ENCODE measurements around the gene S100A4.

The S100A4 gene

GRCh38 chr1:153547560-153548551 lies 2.2 kb upstream of the S100A4 start:
- DNase-seq (ENCODE audit: low read depth in 2 of 2) = no peak

GRCh38 chr1:153546796-153547559 lies 1.4 kb upstream of the S100A4 start:
- no peak for DNase-seq (ENCODE audit: low read depth in 2 of 2)

- DNase-seq (ENCODE audit: low read depth in 2 of 2) = no peak
Observed at GRCh38 chr1:153546371-153546770, 765 bp upstream of the S100A4 start.

- no peak for DNase-seq (ENCODE audit: low read depth in 2 of 2)
Observed at GRCh38 chr1:153544453-153545066, 1.0 kb downstream of the S100A4 start.

GRCh38 chr1:153543736-153544135 lies 1.9 kb downstream of the S100A4 start:
- DNase-seq (ENCODE audit: low read depth in 2 of 2) = no peak

GRCh38 chr1:153542956-153543711 lies 2.5 kb downstream of the S100A4 start:
- no peak for DNase-seq (ENCODE audit: low read depth in 2 of 2)

- no peak for DNase-seq (ENCODE audit: low read depth in 2 of 2)
Observed at GRCh38 chr1:153541641-153542590, 3.7 kb downstream of the S100A4 start.

- DNase-seq (ENCODE audit: low read depth in 2 of 2) = peak in 1 of 2 donors; percentile 48
Observed at GRCh38 chr1:153540394-153541361, 4.9 kb downstream of the S100A4 start, which contains the start of gene S100A5. Gene S100A5, minus strand, starts transcription at chr1:153540934. Its CDS starts 743 bp downstream, at chr1:153540191.

GRCh38 chr1:153539395-153540093 lies 6.1 kb downstream of the S100A4 start:
- no peak for DNase-seq (ENCODE audit: low read depth in 2 of 2)

GRCh38 chr1:153538315-153538821 lies 7.2 kb downstream of the S100A4 start:
- DNase-seq (ENCODE audit: low read depth in 2 of 2) = no peak

GRCh38 chr1:153537376-153537730 lies 8.3 kb downstream of the S100A4 start:
- no peak for DNase-seq (ENCODE audit: low read depth in 2 of 2)

GRCh38 chr1:153536671-153537375 lies 8.8 kb downstream of the S100A4 start:
- no peak for DNase-seq (ENCODE audit: low read depth in 2 of 2)

GRCh38 chr1:153536012-153536670 lies 9.5 kb downstream of the S100A4 start:
- peak; percentile 62 to 69 for DNase-seq (ENCODE audit: low read depth in 2 of 2)

- DNase-seq (ENCODE audit: low read depth in 2 of 2) = no peak
Observed at GRCh38 chr1:153535242-153536011, 10.2 kb downstream of the S100A4 start, which contains the start of gene S100A6. Gene S100A6, minus strand, starts transcription at chr1:153535991. Its CDS starts 652 bp downstream, at chr1:153535339.

- DNase-seq (ENCODE audit: low read depth in 2 of 2) = no peak
Observed at GRCh38 chr1:153534925-153535241, 10.7 kb downstream of the S100A4 start.

GRCh38 chr1:153534226-153534924 lies 11.2 kb downstream of the S100A4 start:
- DNase-seq (ENCODE audit: low read depth in 2 of 2) = no peak

All from stimulated activated CD4-positive, alpha-beta T cell treated with anti-CD3 and anti-CD28 coated beads, Interleukin-1b, Interleukin-23, amount 100 ng/mL, for 4 hours (primary cell).